Stimulated activated CD8-positive, alpha-beta memory T cell treated with anti-CD3 and anti-CD28 coated beads, Interleukin-4, amount 100 ng/mL, for 24 hours (primary cell): ENCODE data around the gene FBXL2.
"Not testable (repeated sequence)": the region's sequence is repeated elsewhere in the genome, so short reads cannot be mapped to it uniquely, and the experiment has no call there.

Experiments used
- DNase-seq: peaks from one replicate; pipeline ENCODE4 v3.0.0-alpha.2; 2020; ENCODE audit warnings: low read depth

The FBXL2 gene

GRCh38 chr3:33388374-33389100 is 111.3 kb downstream of the FBXL2 start:
- no peak for DNase-seq

- DNase-seq = no peak
Measured at GRCh38 chr3:33389908-33390307, 112.7 kb downstream of the FBXL2 start.

GRCh38 chr3:33391255-33391995 is 114.2 kb downstream of the FBXL2 start:
- DNase-seq = no peak

GRCh38 chr3:33392144-33392543 is 114.9 kb downstream of the FBXL2 start:
- no peak for DNase-seq

GRCh38 chr3:33392703-33393125 is 115.5 kb downstream of the FBXL2 start:
- no peak for DNase-seq

GRCh38 chr3:33394403-33395054 is 117.3 kb downstream of the FBXL2 start:
- DNase-seq = no peak

- DNase-seq = no peak
Measured at GRCh38 chr3:33395900-33396299, 118.7 kb downstream of the FBXL2 start.

GRCh38 chr3:33398410-33398809 is 121.2 kb downstream of the FBXL2 start:
- DNase-seq = no peak

- DNase-seq = no peak
Measured at GRCh38 chr3:33401781-33402180, 124.5 kb downstream of the FBXL2 start.

GRCh38 chr3:33402936-33403335 is 125.7 kb downstream of the FBXL2 start:
- DNase-seq = no peak

- no peak for DNase-seq
Measured at GRCh38 chr3:33403756-33404155, 126.5 kb downstream of the FBXL2 start.

GRCh38 chr3:33410816-33411215 is 133.6 kb downstream of the FBXL2 start:
- not testable (repeated sequence) for DNase-seq

GRCh38 chr3:33417066-33417673 is 139.9 kb downstream of the FBXL2 start:
- no peak for DNase-seq

GRCh38 chr3:33419948-33420347 is 142.7 kb downstream of the FBXL2 start:
- no peak for DNase-seq

GRCh38 chr3:33420966-33421365 is 143.7 kb downstream of the FBXL2 start:
- no peak for DNase-seq

GRCh38 chr3:33424606-33425452 is 147.6 kb downstream of the FBXL2 start:
- DNase-seq = no peak

- DNase-seq = no peak
Measured at GRCh38 chr3:33425453-33425852, 148.2 kb downstream of the FBXL2 start.

GRCh38 chr3:33426068-33426467 is 148.8 kb downstream of the FBXL2 start:
- DNase-seq = no peak

- DNase-seq = no peak
Measured at GRCh38 chr3:33426630-33427317, 149.5 kb downstream of the FBXL2 start.

GRCh38 chr3:33428734-33429133 is 151.5 kb downstream of the FBXL2 start:
- no peak for DNase-seq

GRCh38 chr3:33429306-33429705 is 152.1 kb downstream of the FBXL2 start:
- DNase-seq = not testable (repeated sequence)
